Fibroblast of mammary gland (primary cell): ENCODE results near the gene HSF2.

Experiments used
- DNase-seq: peaks from one replicate; pipeline ENCODE4 v3.0.0-alpha.2; 2010; ENCODE audit warnings: low read depth
- H3K4me3 ChIP-seq: 2 replicates; pipeline ENCODE4 v1.5.1; 2011; ENCODE audit warnings: low read depth, mild to moderate bottlenecking, low read length, moderate library complexity; ENCODE audit not compliant: control insufficient read depth
- CTCF ChIP-seq: conservative IDR thresholded peaks from 2 replicates; pipeline ENCODE4 v1.5.1; 2011; ENCODE audit warnings: low read depth, low read length, inconsistent platforms; ENCODE audit not compliant: control insufficient read depth, insufficient read depth

The HSF2 gene, protein sequence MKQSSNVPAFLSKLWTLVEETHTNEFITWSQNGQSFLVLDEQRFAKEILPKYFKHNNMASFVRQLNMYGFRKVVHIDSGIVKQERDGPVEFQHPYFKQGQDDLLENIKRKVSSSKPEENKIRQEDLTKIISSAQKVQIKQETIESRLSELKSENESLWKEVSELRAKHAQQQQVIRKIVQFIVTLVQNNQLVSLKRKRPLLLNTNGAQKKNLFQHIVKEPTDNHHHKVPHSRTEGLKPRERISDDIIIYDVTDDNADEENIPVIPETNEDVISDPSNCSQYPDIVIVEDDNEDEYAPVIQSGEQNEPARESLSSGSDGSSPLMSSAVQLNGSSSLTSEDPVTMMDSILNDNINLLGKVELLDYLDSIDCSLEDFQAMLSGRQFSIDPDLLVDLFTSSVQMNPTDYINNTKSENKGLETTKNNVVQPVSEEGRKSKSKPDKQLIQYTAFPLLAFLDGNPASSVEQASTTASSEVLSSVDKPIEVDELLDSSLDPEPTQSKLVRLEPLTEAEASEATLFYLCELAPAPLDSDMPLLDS

DNA sequence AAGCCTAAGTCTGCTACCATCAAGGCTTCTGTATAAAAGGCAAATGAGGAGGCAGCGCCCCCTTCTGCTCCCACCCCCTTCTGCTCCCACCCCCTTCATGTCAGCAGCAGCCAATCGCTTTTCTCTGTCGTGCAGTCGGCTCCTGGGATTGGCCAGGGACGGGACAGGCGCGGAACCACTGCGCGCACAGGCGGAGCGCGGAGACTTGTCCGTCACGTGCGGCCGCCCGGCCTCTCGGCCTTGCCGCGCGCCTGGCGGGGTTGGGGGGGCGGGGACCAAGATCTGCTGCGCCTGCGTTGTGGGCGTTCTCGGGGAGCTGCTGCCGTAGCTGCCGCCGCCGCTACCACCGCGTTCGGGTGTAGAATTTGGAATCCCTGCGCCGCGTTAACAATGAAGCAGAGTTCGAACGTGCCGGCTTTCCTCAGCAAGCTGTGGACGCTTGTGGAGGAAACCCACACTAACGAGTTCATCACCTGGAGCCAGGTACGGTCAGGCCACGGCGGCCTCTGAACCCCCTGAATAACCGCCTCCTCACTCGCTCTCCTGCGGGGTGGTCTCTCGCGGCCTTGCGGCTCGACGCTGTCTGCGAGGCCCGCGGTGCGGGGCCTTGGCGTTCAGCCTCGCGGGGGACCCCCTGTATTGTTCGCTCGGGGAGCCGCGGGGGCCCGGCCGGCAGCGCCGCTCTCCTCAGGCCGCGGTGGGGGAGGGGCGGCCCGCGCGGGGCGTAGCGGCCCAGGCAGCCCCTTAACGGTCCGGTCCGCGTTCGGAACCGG, at the start of gene HSF2:
TSS of gene HSF2 (plus strand) at position 305 of the 773 bp plus-strand sequence. CDS start at position 391, 86 bp downstream.
- TF ChIP-seq CTCF = peak; percentile 14
- H3K4me3 ChIP-seq = peak within 1 kb of the TSS; percentile 91
- peak; percentile 98 for DNase-seq

DNA sequence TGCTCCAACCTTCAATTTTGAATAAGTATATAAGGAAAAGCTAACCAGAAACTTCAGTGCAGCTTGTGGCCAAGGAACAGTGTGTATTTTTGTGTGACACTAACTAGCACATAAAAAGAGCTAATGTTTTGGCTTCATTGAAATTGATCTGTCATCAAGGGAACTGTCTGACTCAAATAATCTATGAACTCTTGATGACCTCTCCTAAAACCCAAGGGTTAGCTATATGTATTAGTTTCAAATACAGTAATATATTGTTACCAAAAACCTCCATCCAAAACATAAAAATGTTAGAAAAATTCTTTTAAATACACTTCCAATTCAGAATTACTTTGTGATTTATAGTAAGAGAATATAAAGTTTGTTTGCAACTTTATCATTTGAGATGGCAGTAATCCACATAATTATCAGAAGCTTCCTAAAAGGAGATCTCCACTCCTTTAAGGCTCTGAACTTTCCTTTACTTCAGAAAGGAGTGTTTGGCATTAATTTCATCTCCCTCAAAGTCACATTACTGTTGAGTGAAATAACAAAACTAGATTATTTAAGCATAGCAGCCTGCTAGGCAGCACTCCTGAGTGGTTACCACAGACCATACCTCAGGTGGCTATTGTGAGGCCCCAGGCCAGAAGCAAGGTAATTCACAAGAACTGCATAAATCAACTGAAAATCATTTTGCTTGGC, 46.3 kb upstream of the HSF2 start:
- no peak overlapping the region for H3K4me3 ChIP-seq
- TF ChIP-seq CTCF = no peak
- no peak for DNase-seq

- H3K4me3 ChIP-seq = no peak overlapping the region
- TF ChIP-seq CTCF = no peak
- DNase-seq = no peak
These were observed 38.6 kb upstream of the HSF2 start for GRCh38 chr6:122360809-122361208.

DNA sequence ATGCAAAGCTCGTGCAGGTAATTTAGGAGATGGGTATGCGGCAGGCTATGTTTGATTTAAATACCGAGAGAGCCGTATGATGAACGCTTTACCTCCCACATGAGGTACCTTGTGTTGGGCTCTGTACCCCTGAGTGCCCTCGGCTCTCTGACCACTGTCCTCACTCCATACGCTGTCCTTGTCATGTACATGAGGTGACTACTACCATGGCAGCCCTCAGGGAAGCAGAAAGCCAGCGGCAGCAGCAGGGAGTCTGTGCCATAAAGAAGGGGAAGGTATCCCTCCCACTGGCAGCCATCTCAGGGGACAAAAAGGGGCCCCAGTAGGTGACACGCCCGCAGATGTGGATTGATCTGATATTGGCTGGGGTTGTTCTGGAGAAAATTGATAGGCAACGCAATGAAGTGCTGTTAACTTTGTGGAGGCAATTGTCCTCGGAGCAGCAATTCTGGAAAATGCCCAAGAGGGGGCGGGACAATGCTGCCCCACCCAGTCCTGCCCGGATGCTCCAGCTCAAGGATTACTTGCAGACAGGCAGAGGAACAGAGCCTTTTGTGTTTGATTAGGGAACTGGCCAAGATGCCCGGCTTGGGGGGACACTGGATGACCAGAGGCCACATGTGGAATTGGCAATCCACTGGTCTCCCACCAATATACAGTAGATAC, 38.0 kb upstream of the HSF2 start:
- DNase-seq = no peak
- TF ChIP-seq CTCF = no peak
- no peak overlapping the region for H3K4me3 ChIP-seq

- DNase-seq = no peak
- H3K4me3 ChIP-seq = no peak overlapping the region
- TF ChIP-seq CTCF = no peak
These were observed 35.5 kb upstream of the HSF2 start for GRCh38 chr6:122363769-122364483.
